Cardiac fibroblast (primary cell): Measurements from ENCODE around the gene INPP5A.

ENCODE experiments used
- DNase-seq, 2 donors: peaks; one replicate each; pipeline versions ENCODE4 v3.0.0 to v3.0.0-alpha.2; 2010; ENCODE audit warnings: low read depth in 2 of 2
- H3K4me3 ChIP-seq, 2 donors: replicated peaks in 1 of 2; 1 replicate in 1 of 2; 2 replicates in 1 of 2; pipeline ENCODE4 v1.5.1; 2011; ENCODE audit warnings: low read depth in 2 of 2, low read length in 2 of 2, mild to moderate bottlenecking in 2 of 2, moderate library complexity in 1 of 2
- TF ChIP-seq, protein P1 (sequence below): IDR thresholded peaks from one replicate; pipeline ENCODE4 v1.5.1; 2011; ENCODE audit warnings: low read depth, mild to moderate bottlenecking, low read length, inconsistent platforms

INPP5A gene

DNA sequence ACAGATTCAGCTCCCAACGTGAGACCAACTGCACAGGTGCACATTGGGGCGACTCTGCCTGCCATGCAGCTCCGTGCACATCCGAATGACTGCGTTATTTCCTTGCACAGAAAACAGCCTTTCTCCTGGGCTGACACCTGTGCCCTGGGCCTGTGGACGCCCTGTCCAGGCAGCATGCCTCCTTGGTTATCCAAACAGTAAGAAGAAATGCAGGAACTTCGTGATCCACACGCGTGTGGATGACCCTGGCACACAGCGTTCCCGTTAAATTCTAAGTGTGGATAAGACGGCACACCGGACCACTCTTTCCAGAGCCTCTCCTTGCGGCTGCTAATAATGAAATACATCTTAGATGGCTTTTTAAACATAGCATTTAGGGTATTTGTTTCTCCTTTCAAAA lies 208.8 kb downstream of the INPP5A start:
- TF ChIP-seq, protein P1, sequence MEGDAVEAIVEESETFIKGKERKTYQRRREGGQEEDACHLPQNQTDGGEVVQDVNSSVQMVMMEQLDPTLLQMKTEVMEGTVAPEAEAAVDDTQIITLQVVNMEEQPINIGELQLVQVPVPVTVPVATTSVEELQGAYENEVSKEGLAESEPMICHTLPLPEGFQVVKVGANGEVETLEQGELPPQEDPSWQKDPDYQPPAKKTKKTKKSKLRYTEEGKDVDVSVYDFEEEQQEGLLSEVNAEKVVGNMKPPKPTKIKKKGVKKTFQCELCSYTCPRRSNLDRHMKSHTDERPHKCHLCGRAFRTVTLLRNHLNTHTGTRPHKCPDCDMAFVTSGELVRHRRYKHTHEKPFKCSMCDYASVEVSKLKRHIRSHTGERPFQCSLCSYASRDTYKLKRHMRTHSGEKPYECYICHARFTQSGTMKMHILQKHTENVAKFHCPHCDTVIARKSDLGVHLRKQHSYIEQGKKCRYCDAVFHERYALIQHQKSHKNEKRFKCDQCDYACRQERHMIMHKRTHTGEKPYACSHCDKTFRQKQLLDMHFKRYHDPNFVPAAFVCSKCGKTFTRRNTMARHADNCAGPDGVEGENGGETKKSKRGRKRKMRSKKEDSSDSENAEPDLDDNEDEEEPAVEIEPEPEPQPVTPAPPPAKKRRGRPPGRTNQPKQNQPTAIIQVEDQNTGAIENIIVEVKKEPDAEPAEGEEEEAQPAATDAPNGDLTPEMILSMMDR = no peak
- H3K4me3 ChIP-seq = no peak overlapping the region

DNA sequence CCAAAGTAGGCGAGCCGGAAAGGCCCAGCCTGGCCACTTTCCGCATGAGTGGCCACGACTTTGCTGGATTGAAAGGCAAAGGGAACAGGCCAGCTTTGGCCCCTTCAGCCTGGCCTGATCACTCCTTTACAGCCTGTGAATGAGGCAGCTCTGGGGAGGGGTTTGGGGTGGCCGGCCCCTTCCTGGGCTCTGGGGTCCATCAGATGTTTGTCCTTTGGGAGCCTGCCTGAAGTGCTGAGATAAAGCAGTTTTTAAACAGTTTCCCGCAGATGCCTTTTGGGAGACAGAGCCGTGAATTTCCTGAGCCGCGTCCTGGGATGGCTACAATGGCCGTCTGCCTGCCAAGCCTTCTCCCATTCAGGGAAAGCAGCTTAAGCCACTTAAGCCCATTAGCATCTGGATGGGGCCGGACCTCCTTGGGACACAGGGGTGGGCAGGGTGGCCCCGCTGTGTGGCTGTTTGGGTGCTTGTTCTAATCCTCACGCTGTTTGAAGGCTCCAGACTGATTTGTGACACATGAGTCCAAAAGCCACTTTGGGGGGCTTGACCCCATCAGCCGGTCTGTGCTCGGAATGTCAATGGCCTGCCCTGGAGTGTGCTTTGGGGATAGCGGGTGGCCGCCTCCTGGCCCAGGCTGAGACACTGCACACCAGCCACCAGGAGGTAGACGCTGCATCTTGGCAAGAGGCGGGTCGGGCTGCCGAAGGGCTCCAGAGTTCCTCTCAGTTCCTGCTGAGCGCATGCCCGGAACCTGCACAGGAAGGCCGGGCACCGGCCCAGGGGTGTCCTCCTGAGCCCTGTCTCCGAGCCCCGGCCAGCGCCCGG lies 209.4 kb downstream of the INPP5A start:
- H3K4me3 ChIP-seq = no peak overlapping the region
- TF ChIP-seq, protein P1 = no peak
- no peak for DNase-seq

More for the DNA sequence above, 208.8 kb downstream of the INPP5A start:
- no peak for DNase-seq

DNA sequence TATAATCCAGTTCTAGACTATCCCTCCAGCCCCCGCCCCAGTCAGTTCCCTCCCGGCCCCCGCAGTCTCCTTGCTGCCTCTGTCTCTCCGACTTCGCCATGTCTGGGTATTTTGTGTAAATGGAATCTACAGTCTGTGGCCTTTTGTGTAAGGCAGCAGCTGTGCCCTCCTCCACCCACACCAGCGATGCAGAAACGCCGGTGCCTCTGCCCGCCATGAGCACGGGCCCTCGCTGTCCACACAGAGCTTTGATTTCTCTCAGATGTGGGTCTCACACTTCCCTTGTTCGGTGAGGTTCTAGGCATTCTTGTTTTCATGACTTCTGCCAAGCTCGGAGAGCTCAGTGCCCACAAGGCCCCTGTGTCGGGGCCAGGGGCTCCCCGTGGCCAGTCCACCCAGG lies 210.5 kb downstream of the INPP5A start:
- DNase-seq = no peak
- no peak overlapping the region for H3K4me3 ChIP-seq
- TF ChIP-seq, protein P1 = no peak

DNA sequence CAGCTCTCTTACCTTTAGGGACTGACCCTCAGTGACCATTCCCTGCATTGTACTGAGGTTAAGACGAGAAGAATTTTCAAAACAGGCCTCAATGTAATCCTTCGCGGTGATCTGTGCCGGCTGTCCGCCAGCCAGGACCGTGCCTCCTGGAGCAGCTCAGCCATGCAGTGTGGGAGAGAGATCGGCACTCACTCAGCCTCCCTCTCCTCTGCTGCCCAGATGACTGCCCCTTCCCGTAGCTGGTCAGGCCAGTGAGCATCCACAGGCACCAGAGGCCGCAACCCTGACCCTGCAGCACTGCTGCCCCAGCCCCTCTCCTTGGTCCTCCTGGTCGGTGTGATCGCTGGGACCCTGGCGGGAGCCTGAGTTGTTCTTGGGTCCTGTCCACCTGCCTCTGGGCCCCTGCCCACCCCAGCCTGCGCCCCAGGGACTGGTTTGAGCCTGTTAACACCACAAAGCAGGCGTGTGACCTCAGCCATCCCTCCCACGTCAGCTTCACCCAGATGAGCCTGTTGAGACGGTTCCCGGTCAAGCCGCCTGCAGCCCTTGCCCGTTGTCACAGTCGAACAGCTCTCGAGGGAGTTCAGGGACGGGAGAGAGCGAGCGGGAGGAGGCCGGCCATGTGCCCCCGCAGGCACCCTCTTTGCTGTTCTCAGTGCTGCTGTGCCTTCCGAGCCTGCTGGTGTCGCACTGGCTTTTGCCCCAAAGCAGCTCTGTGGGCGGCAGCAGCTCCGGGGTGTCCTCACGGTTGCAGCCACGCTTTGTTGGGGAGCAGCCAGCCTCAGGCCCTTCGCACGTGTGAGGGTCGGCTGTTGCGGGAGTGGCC lies 211.2 kb downstream of the INPP5A start:
- TF ChIP-seq, protein P1 = no peak
- no peak for DNase-seq
- H3K4me3 ChIP-seq = no peak overlapping the region

DNA sequence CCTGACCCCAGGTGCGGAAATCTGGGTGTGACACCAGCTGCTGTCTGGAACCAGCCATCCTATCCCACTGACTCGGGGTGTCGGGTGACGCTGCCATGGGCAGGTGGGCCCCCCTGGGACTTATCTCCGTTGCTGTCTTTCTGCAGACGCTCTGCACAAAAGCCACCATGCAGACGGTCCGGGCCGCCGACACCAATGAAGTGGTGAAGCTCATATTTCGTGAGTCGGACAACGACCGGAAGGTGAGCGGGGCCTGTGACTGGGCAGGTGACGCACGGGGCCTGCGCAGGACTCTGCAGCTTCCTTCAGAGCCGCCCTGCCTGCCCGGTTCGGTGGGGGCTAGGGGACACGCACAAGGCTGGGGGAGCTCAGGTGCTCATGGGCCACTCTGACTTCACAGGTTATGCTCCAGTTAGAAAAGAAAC lies 211.8 kb downstream of the INPP5A start:
- no peak for DNase-seq
- H3K4me3 ChIP-seq = no peak overlapping the region
- TF ChIP-seq, protein P1 = no peak

DNA sequence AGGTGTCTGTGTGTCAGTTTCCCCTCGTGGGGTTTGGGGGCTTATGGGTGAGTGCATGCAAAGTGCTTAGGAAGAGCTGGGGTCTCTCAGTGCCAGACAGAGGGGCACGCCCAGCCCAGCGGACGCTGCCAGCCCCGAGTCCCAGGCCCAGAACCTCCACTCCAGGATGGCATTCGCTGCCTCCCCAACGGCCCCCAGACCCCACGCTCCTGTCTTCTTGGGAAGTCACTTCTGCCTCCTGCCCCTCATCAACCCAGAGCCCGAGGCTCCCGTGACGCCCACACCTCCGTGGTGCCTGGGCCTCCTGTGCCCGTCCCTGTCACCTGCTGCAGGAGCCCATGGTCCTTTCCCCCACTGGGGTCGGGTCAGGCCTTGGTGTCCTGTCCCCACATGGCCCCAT lies 213.3 kb downstream of the INPP5A start:
- TF ChIP-seq, protein P1 = no peak
- no peak overlapping the region for H3K4me3 ChIP-seq

More for the DNA sequence above, 213.3 kb downstream of the INPP5A start:
- no peak for DNase-seq
